Cerebellar nuclear complex (tissue), 1 donor: ENCODE measurements around the gene SDHC.
A peak's percentile ranks its signal among the peaks of the same experiment; 100 is the strongest.
"Not testable (repeated sequence)": the region's sequence is repeated elsewhere in the genome, so short reads cannot be mapped to it uniquely, and the experiment has no call there.

Experiments
- DNase-seq, 2 experiments: peaks; one replicate each; lab custom pipeline; 2025; lab: John Stamatoyannopoulos, UW

SDHC gene

DNA sequence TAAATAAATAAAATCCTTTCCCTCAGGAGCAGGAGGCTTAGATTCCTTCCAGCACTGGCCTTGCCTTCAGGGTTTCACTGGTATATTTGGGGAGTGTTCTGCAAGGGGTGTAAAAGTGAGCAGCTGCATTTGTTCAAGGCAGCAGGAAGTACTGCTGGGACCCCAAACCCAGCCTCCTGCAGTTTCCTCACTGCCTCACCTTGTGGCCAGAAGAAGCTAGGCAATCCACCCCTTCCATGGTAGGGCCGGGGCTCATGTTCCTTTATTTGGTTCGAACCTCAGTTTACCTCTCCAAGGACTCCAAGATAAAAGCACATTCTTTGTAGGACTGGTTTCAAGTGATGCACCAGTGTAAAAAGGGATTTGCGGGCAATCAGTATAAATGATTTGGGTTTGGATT, 74.5 kb downstream of the SDHC start:
- DNase-seq: no peak

DNA sequence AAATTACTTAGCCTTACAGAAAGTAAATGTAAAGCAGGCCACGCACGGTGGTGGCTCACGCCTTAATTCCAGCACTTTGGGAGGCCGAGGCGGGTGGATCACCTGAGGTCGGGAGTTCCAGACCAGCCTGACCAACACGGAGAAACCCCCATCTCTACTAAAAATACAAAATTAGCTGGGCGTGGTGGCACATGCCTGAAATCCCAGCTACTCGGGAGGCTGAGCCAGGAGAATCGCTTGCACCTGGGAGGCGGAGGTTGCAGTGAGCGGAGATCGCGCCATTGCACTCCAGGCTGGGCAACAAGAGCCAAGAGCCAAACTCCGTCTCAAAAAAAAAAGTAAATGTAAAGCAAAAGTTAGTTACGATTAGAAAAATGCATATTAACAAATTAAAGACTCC, 75.0 kb downstream of the SDHC start:
- DNase-seq: not testable (repeated sequence)

DNA sequence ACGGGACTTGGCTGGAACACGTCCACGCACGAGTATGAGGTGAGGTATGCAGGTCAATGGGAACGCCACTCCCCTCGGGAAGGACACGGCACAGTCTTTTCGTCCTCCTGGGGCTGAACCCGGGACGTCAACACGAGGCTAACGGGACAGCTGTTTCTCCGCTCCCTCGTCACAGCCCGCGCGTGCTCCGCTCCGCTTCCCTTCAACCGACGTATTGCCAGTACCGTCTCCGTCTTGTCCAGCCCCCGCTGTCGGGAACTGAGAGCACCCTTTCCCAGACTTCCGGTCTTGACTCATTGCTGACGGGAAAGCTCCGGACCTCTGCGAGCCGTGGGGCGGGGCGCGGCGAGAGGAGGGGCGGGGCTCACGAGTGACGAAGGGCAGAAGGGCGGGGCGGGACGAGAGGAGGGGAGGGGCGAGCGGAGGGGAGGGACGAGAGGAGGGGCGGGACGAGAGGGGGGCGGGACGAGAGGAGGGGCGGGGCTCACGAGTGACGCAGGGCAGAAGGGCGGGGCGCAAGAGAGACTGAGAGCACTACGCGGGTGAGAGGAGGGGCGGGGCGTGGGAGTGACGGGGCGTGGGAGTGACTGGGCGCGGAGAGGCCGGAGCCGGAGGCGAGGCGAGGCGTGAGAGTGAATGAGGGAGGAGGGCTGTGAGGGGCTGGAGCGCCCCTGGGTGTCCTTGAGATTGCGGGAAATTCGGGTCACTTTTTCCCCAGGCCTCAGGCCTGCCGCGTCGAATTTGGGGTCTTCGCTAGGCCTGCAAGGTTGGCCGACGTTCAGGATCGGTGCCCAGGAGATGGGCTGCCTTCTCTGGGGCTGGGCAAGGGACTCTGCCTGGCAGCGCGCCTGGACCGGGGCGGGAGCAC, 75.7 kb downstream of the SDHC start:
- peak; percentile 87 to 93 for DNase-seq

DNA sequence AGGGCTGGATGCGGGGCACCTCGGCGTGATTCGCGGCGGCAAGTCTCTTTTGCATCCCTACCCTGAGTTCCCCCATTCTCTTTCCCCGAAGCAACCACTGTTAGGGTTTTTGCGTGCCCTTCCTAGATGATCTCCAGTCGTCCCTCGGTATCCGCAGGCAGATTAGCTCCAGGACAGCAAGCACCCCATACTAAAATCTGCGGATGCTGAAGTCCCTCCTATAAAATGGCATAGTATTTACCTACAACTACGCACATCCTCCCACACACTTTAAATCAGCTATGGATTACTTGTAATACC, 76.3 kb downstream of the SDHC start:
- no peak for DNase-seq

DNA sequence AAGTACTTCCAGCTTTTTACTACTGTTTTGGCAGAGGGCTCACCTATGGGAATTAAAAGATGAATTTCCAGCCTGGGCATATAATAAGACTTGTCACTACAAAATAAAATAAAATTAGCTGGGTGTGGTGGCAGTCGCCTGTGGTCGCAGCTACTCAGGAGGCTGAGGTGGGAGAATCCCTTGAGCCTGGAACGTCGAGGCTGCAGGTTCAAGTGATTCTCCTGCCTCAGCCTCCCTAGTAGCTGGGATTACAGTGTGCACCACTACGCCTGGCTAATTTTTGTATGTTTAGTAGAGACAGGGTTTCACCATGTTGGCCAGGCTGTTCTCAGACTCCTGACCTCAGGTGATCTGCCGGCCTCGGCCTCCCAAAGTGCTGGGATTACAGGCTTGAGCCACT, 77.0 kb downstream of the SDHC start:
- not testable (repeated sequence) for DNase-seq

DNA sequence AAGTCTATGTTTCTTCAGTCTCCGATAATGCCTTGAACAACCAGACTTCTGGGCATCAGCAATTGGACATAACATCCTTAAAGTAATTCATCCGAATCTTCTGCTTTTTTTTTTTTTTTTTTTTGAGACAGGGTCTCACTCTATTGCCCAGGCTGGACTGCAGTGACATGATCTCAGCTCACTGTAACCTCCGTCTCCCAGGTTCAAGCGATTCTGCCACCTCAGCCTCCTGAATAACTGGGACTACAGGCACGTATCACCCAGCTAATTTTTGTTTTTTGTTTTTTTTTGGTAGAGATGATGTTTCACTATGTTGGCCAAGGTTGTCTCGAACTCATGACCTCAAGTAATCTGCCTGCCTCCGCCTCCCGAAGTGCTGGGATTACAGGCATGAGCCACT, 77.4 kb downstream of the SDHC start:
- no peak for DNase-seq

DNA sequence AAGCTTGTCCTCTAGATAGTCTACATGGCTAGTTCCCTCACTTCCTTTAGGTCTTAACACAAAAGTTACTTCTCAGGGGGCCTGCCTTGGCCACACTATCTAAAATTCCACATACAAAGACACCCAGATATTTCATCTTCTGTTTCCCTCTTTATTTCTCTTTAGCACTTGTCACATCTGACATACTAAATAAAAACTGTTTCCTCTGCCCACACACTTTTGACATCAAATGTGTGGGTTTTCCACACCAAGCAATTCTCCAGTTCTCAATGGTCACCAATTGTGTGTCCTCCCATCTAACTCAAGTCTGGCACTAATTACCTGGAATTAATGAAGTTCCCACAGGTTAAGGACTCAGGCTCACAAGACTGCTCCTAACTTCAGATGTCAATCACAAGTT, 79.0 kb downstream of the SDHC start:
- no peak for DNase-seq

DNA sequence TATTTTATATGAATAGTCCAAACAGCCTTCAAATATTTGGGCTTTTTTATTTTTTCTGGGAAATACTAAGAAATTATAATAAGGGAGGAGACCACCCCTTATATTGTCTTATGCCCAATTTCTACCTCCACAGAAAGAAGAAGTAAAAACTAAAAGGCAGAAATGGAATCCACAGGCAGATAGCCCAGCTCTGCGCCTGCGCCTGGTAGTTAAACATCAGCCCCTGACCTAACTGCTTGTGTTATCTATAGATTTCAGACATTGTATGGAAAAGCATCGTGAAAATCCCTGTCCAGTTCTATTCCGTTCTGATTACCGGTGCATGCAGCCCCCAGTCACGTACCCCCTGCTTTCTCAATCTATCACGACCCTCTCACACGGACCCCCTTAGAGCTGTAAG, 82.9 kb downstream of the SDHC start:
- not testable (repeated sequence) for DNase-seq

DNA sequence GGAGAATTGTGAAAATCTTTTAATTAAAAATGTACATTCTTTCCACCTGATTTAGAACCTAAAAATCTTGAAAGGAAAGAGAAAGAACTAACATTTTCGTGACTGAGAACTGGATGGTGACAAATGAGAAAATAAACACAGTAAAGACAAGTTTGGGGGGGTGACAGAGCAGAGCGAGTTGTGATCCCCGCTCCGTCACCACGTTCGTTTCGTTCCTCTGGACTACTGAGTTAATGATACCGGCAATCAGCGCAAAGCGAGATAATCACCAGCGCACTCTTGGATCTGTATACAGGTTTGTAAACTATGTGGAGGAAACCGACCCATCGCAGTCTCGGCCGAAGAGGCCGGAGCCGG, 84.7 kb downstream of the SDHC start:
- no peak for DNase-seq

DNA sequence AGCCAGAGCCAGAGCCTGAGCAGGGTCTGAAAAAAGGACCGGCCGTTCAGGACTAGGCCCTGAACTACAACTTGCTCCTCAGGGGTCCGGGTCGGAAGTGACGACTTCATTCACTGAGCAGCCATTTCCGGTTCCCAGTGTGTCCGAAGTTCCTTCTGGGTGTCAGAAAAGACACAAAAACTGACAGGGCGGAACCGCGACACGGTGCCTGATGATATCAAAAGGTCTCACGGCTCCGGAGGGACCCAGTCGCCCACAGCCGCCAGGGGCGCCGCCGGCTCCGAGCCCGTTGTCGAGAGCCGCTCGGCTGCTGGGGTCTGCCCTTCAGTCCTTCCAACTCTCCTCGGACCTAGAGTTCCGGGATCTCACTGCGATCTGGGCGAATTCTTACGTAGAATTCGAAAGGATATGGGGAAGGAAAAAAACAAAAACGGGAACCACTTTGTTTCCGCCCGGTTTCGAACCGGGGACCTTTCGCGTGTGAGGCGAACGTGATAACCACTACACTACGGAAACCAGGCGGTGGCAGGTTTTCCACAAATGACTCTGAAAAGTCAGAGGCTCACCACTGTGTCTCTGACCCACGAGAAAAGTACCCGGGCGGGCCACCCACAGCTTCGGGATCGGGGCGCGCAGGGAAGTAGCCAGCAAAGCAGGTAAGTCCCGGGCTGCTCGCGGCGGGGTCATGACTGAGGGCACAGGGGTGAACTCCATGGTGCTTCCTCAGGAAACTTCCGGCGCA, 85.2 kb downstream of the SDHC start:
- peak; percentile 39 to 81 for DNase-seq

DNA sequence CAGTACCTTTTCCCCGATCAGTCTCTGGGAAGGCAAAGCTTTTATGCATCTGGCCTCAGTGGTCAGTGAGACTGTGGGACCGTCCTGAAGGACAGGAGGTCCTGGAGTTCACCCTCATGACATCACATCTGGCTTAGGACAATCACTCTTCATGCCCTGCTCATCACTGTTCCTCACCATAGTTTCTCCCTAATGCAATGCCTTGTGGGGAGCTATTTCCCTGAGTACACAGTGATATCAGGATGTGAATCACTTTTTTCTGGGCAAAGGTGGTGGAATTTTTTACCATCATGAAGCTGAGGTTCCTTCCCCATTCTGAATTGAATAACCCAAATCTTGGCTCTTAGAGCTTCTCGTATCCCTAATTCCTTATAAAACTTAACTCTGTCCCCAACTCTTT, 88.3 kb downstream of the SDHC start:
- DNase-seq: no peak

DNA sequence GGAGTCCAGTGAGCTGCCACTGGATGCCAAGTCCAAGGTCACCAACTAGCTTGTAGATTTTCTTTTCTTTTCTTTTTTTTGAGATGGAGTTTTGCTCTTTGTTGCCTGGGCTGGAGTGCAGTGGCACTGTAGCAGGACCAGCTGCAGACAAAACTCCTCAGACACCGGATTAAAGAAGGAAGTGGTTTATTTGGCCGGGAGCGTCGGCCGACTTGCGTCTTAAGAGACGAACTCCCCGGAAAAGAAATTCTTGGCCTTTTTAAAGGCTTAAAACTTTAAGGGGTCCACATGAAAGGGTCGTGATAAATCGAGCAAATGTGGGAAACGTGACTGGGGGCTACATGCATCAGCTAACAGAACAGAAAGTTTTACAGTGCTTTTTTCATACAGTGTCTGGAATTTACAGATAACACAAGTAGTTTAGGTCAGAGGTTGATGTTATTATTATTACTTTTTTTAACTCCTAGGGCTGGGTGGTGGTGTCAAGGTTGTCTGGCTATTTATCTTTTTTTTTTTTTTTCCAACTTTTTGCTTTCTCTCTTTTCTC, 89.9 kb downstream of the SDHC start:
- no peak for DNase-seq

DNA sequence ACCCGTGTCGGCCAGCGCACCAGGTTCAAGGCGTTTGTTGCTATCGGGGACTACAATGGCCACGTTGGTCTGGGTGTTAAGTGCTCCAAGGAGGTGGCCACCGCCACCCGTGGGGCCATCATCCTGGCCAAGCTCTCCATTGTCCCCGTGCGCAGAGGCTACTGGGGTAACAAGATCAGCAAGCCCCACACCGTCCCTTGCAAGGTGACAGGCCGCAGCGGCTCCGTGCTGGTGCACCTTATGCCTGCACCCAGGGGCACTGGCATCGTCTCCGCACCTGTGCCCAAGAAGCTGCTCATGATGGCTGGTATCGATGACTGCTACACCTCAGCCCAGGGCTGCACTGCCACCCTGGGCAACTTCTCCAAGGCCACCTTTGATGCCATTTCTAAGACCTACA, 92.4 kb downstream of the SDHC start:
- not testable (repeated sequence) for DNase-seq

DNA sequence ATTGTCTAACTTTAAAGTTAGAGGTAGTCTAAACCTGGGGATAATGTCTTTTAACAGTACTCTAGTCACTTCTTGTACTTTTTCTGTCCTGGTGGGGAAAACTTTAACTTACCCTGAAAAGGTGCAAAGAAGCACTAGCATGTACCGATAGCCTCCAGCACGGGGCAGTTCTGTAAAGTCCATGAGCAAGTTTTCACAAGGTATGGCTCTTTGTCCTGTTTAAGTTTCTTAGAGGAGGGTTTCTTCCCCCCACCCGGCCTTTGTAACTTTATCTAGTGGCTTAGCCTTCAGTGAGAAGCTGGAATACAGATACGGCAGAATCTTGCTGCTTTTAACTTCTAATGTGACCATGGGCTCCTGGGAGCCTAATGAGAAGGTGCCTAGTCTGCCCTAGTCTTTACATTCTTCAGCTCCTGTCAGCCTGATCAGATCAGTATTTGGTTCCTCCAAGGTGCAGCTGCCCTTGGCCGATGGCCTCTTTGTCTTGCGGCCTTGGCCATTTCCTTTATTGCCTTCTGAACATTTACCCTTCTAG, 93.3 kb downstream of the SDHC start:
- no peak for DNase-seq

DNA sequence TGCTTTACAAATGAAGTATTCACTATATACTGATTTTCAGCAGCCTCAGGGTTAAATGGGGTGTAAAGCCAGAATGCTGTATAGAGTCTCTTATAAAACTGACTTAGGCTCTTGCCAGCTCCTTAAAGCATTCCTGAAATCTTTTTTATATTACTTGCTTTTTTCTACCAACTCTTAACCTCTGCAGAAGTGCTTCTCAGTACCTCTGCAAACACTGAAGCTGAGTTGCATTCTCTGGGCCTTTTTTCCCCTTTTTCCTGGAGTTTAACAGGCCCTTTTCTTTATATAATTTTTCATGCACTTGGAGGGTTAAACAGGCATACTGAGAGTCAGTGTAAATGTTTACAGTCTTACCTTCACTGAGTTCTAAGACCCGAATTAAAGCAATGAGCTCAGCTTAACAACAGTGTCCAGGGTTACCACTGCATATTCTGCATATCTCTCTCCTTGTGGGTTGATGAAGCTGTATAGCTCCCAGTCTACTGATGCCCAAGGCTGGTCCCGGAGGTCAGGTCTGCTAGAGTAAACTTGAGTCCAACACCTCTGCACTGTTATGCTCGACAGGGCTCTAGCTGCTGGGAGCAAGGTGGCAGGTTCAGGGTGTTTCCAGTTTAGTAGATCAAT, 94.4 kb downstream of the SDHC start:
- DNase-seq: no peak

DNA sequence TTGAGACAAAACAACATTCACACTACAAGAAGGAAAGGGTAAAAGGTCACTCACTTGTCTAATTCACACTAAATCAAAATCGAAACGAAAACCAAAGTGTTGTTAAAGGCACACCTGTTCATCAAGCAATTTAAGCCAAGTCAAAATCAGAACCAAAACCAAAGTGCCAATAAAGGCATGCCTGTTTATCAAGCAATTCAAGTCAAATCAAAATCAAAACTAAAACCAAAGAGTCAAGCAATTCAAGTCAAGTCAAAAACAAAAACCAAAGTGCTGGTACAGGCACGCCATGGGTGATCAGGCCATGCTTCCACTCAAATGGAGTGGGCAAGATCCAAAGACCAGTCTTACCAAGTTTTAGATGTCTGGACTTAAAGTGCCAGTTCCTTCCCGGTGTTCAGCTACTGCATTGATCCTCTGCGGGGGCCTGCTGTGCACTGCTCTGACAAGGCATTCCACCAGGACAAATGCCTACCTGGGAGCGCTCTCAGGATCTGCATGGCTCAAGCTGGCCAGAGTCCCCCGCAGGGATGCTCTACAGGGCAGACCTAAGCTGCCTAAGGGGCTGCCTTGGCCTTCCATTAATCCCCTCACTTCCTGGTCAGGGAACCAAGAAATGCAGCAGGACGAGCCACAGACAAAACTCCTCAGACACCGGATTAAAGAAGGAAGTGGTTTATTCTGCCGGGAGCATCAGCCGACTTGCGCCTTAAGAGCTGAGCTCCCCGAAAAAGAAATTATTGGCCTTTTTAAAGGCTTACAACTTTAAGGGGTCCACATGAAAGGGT, 95.9 kb downstream of the SDHC start:
- not testable (repeated sequence) for DNase-seq

DNA sequence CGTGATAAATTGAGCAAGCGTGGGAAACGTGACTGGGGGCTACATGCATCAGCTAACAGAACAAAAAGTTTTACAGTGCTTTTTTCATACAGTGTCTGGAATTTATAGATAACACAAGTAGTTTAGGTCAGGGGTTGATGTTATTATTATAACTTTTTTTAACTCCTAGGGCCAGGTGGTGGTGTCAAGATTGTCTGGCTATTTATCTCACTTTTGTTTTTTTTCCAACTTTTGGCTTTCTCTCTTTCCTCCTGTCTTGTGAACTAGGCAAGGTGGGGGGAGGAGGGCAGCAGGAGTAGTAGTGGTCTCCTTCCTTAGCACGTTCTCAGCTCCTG, 96.4 kb downstream of the SDHC start:
- not testable (repeated sequence) for DNase-seq
